Osteocyte (in vitro differentiated cells): ENCODE results near the gene PPFIA1. TPM values are rescaled to one million over a fixed set of nuclear protein-coding genes. Genes with fewer than 3 reads are reported as not detected.

ENCODE experiments used
- DNase-seq: peaks from one replicate; pipeline ENCODE4 v3.0.0; 2021; ENCODE audit warnings: mixed read lengths; ENCODE audit not compliant: unreplicated experiment; ENCODE audit errors: extremely low spot score
- H3K27ac Mint-ChIP-seq: one replicate; pipeline ENCODE4 v1.8.0; 2021; ENCODE audit warnings: mild to moderate bottlenecking, mixed read lengths; ENCODE audit not compliant: unreplicated experiment
- H3K27me3 Mint-ChIP-seq: one replicate; pipeline ENCODE4 v1.8.0; 2021; ENCODE audit warnings: mixed read lengths; ENCODE audit not compliant: unreplicated experiment
- H3K36me3 Mint-ChIP-seq: one replicate; pipeline ENCODE4 v1.8.0; 2021; ENCODE audit warnings: mixed read lengths; ENCODE audit not compliant: unreplicated experiment
- H3K4me1 Mint-ChIP-seq: one replicate; pipeline ENCODE4 v1.8.0; 2021; ENCODE audit warnings: mixed read lengths; ENCODE audit not compliant: unreplicated experiment
- H3K4me3 Mint-ChIP-seq: one replicate; pipeline ENCODE4 v1.8.0; 2021; ENCODE audit warnings: mild to moderate bottlenecking, moderate library complexity, mixed read lengths; ENCODE audit not compliant: unreplicated experiment
- H3K9me3 Mint-ChIP-seq: one replicate; pipeline ENCODE4 v1.8.0; 2021; ENCODE audit warnings: mixed read lengths; ENCODE audit not compliant: unreplicated experiment
- CTCF ChIP-seq: fragments of 200-600 bp; sonication (generic); IDR thresholded peaks from 2 replicates; pipeline ENCODE4 v1.5.0; 2021; ENCODE audit warnings: antibody characterized with exemption, mild to moderate bottlenecking, moderate library complexity
- total RNA-seq: library from RNA; stranded (reverse); gene quantifications from 2 replicates; pipeline ENCODE4 v1.2.1, GENCODE V29; 2021

PPFIA1 gene
- total RNA-seq, 1 donor from 2014 or later: 70.4 TPM

GRCh38 chr11:70314730-70315129 is 44.2 kb downstream of the PPFIA1 start:
- Mint-ChIP-seq H3K4me3 (no peak overlapping the region), H3K9me3 (no peaks in the 10 kb centered on the region), H3K36me3 (peaks cover 14% of the 10 kb centered on the region), H3K4me1 (peaks cover 23% of the 10 kb centered on the region), H3K27me3 (no peaks in the 10 kb centered on the region), H3K27ac (peak overlapping the region; percentile 60)
- TF ChIP-seq CTCF: no peak
- DNase-seq: no peak

GRCh38 chr11:70315716-70316115 is 45.2 kb downstream of the PPFIA1 start:
- no peak for TF ChIP-seq CTCF
- H3K4me1 Mint-ChIP-seq: peaks cover 23% of the 10 kb centered on the region
- H3K36me3 Mint-ChIP-seq: peaks cover 9% of the 10 kb centered on the region
- DNase-seq: no peak
- no peaks in the 10 kb centered on the region for H3K27me3 Mint-ChIP-seq
- no peak overlapping the region for H3K27ac Mint-ChIP-seq
- no peaks in the 10 kb centered on the region for H3K9me3 Mint-ChIP-seq
- no peak overlapping the region for H3K4me3 Mint-ChIP-seq

DNA sequence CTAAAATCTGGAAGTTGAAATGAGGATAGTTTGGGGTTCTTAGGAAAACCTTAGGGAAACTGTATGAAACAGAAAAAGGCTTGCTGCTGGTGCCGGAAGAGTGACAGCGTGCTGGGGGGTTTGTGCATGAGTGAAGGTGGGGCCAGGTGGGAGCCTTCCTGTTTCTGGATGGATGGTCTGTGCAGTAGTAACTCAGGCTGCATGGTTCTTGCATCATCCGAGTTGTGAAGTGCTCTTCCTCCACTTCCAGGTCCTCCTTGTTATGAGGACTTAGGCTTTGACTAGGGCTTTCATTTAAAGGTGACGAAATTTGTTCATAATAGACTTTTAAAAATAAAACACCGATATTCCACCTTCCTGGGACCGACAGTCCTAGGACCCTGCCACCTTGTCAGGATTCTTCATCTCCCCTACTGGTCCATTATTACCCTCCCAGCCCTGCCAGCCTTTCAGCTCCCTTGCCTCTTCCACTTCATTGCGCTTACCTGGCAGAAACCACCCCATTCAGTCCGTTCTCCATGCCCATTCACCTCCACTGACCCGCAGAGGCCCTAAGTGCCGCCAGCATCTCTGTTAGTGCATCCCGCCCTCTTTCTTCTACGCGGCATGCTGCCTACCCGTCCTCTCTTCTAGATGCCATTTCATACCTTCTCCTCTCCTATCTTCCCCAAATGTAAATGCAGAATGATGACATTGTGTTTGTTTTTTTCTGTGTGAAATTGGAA is 47.3 kb downstream of the PPFIA1 start:
- Mint-ChIP-seq H3K9me3 (no peaks in the 10 kb centered on the region), H3K4me3 (no peak overlapping the region), H3K27ac (no peak overlapping the region), H3K4me1 (peaks cover 21% of the 10 kb centered on the region), H3K36me3 (peaks cover 9% of the 10 kb centered on the region), H3K27me3 (no peaks in the 10 kb centered on the region)
- no peak for TF ChIP-seq CTCF
- no peak for DNase-seq

- peaks cover 6% of the 10 kb centered on the region for H3K36me3 Mint-ChIP-seq
- no peaks in the 10 kb centered on the region for H3K9me3 Mint-ChIP-seq
- H3K27ac Mint-ChIP-seq: no peak overlapping the region
- peaks cover 23% of the 10 kb centered on the region for H3K4me1 Mint-ChIP-seq
- no peaks in the 10 kb centered on the region for H3K27me3 Mint-ChIP-seq
- TF ChIP-seq CTCF: no peak
- DNase-seq: no peak
- H3K4me3 Mint-ChIP-seq: no peak overlapping the region
Measured at GRCh38 chr11:70319396-70320076, 49.0 kb downstream of the PPFIA1 start.

DNA sequence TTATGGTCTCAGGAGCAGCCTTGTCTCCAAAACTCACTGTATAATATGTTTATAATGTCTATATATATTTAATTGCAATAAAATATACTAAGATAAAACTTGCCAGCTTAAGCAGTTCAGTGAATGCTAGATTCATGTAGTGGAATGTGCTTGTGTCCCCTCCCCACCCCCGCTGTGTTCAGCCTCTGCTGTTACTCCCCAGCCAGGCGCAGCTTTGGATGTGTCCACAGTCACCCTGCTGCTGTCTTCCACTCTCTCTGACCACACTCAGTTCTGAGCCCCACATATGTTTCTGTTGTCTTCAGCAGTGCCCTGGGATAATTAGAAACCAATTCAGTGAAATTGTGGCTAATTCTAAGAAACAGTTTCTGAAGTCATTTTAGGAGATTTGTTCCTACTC is 52.2 kb downstream of the PPFIA1 start:
- DNase-seq: no peak
- no peak for TF ChIP-seq CTCF
- Mint-ChIP-seq H3K4me3 (no peak overlapping the region), H3K4me1 (peaks cover 28% of the 10 kb centered on the region), H3K27me3 (no peaks in the 10 kb centered on the region), H3K36me3 (peaks cover 25% of the 10 kb centered on the region), H3K9me3 (no peaks in the 10 kb centered on the region), H3K27ac (no peak overlapping the region)
